Cerebellar cortex (tissue), 1 donor: ENCODE results near the gene AGBL4.
"Not testable (repeated sequence)": the region's sequence is repeated elsewhere in the genome, so short reads cannot be mapped to it uniquely, and the experiment has no call there.

Experiments
- DNase-seq: peaks from one replicate; pipeline ENCODE4 v3.0.0-alpha.2; 2015; ENCODE audit warnings: low spot score

AGBL4 gene

GRCh38 chr1:49424782-49425181 is 599.0 kb downstream of the AGBL4 start:
- DNase-seq: no peak

- DNase-seq: no peak
Measured at GRCh38 chr1:49416758-49417157, 607.0 kb downstream of the AGBL4 start.

GRCh38 chr1:49408346-49408745 is 615.4 kb downstream of the AGBL4 start:
- DNase-seq: no peak

- DNase-seq: no peak
Measured at GRCh38 chr1:49397086-49397485, 626.7 kb downstream of the AGBL4 start.

- DNase-seq: no peak
Measured at GRCh38 chr1:49394200-49394599, 629.6 kb downstream of the AGBL4 start.

GRCh38 chr1:49389699-49390098 is 634.1 kb downstream of the AGBL4 start:
- DNase-seq: no peak

GRCh38 chr1:49364676-49365075 is 659.1 kb downstream of the AGBL4 start:
- DNase-seq: no peak

- DNase-seq: no peak
Measured at GRCh38 chr1:49363628-49364027, 660.1 kb downstream of the AGBL4 start.

- DNase-seq: no peak
Measured at GRCh38 chr1:49358036-49358435, 665.7 kb downstream of the AGBL4 start.

GRCh38 chr1:49356594-49356993 is 667.2 kb downstream of the AGBL4 start:
- no peak for DNase-seq

- no peak for DNase-seq
Measured at GRCh38 chr1:49351768-49352167, 672.0 kb downstream of the AGBL4 start.

GRCh38 chr1:49346767-49347349 is 676.9 kb downstream of the AGBL4 start:
- no peak for DNase-seq

GRCh38 chr1:49340576-49340975 is 683.2 kb downstream of the AGBL4 start:
- DNase-seq: no peak

GRCh38 chr1:49339043-49339442 is 684.7 kb downstream of the AGBL4 start:
- no peak for DNase-seq

- no peak for DNase-seq
Measured at GRCh38 chr1:49337251-49337650, 686.5 kb downstream of the AGBL4 start.

- no peak for DNase-seq
Measured at GRCh38 chr1:49333906-49334305, 689.8 kb downstream of the AGBL4 start.

GRCh38 chr1:49331066-49331852 is 692.5 kb downstream of the AGBL4 start:
- no peak for DNase-seq

- DNase-seq: peak; percentile 19
Measured at GRCh38 chr1:49323925-49324540, 699.7 kb downstream of the AGBL4 start.

- DNase-seq: not testable (repeated sequence)
Measured at GRCh38 chr1:49320493-49320892, 703.3 kb downstream of the AGBL4 start.

- no peak for DNase-seq
Measured at GRCh38 chr1:49319426-49319963, 704.3 kb downstream of the AGBL4 start.

GRCh38 chr1:49318218-49318617 is 705.5 kb downstream of the AGBL4 start:
- DNase-seq: no peak

- no peak for DNase-seq
Measured at GRCh38 chr1:49307457-49307856, 716.3 kb downstream of the AGBL4 start.

- DNase-seq: no peak
Measured at GRCh38 chr1:49306507-49307070, 717.2 kb downstream of the AGBL4 start.
